ENCODE data around the gene SRPK2.

The SRPK2 gene

DNA sequence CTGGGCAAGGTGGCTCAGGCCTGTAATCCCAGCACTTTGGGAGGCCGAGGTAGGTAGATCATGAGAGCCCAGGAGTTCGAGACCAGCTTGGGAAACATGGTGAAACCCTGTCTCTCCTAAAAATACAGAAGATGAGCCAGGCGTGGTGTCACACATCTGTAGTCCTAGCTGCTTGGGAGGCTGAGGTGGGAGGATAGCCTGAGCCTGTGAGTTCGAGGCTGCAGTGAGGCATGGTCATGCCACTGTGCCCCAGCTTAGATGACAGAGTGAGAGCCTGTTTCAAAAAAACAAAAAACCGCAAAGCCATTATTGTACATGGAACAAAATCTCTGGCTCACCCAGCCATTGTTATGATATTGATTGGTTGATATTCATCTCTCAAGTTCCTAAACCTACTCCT is 321.0 kb downstream of the SRPK2 start:
- no peak overlapping the region for H2AFZ ChIP-seq (ENCODE audit: low read depth)
- H3K4me2 ChIP-seq: no peak overlapping the region
- no peaks in the 10 kb centered on the region for H4K20me1 ChIP-seq (ENCODE audit: insufficient read depth)
- no peak overlapping the region for H3K9ac ChIP-seq
- H3K27me3 ChIP-seq (ENCODE audit: insufficient read depth, low read depth): no peaks in the 10 kb centered on the region
- peaks cover 76% of the 10 kb centered on the region; the same call in 1 of the 2 replicates for H3K79me2 ChIP-seq (ENCODE audit: insufficient read depth, low read depth)
- TF ChIP-seq, protein P1, sequence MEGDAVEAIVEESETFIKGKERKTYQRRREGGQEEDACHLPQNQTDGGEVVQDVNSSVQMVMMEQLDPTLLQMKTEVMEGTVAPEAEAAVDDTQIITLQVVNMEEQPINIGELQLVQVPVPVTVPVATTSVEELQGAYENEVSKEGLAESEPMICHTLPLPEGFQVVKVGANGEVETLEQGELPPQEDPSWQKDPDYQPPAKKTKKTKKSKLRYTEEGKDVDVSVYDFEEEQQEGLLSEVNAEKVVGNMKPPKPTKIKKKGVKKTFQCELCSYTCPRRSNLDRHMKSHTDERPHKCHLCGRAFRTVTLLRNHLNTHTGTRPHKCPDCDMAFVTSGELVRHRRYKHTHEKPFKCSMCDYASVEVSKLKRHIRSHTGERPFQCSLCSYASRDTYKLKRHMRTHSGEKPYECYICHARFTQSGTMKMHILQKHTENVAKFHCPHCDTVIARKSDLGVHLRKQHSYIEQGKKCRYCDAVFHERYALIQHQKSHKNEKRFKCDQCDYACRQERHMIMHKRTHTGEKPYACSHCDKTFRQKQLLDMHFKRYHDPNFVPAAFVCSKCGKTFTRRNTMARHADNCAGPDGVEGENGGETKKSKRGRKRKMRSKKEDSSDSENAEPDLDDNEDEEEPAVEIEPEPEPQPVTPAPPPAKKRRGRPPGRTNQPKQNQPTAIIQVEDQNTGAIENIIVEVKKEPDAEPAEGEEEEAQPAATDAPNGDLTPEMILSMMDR (conservative IDR thresholded peaks at IDR 0.05; ENCODE audit: low read depth, low read length): 0 out of 2 replicates have a peak, but pooled peaks have one; percentile 6
- H3K4me3 ChIP-seq (IDR thresholded peaks at IDR 0.05; ENCODE audit: insufficient read depth, low read depth, low read length): no peak overlapping the region
- H3K4me1 ChIP-seq (ENCODE audit: low read depth, poor library complexity, severe bottlenecking): peaks cover 16% of the 10 kb centered on the region
- no peak overlapping the region for H3K27ac ChIP-seq
- H3K36me3 ChIP-seq (ENCODE audit: insufficient read depth): peaks cover 12% of the 10 kb centered on the region
